HS-5 (cell line): Measurements from ENCODE around the gene UGT3A1.
"Not testable (repeated sequence)": the region's sequence is repeated elsewhere in the genome, so short reads cannot be mapped to it uniquely, and the experiment has no call there.

Source experiments
- DNase-seq: peaks from one replicate; pipeline ENCODE4 v3.0.0-alpha.2; 2012; ENCODE audit warnings: low read depth

The UGT3A1 gene

DNA sequence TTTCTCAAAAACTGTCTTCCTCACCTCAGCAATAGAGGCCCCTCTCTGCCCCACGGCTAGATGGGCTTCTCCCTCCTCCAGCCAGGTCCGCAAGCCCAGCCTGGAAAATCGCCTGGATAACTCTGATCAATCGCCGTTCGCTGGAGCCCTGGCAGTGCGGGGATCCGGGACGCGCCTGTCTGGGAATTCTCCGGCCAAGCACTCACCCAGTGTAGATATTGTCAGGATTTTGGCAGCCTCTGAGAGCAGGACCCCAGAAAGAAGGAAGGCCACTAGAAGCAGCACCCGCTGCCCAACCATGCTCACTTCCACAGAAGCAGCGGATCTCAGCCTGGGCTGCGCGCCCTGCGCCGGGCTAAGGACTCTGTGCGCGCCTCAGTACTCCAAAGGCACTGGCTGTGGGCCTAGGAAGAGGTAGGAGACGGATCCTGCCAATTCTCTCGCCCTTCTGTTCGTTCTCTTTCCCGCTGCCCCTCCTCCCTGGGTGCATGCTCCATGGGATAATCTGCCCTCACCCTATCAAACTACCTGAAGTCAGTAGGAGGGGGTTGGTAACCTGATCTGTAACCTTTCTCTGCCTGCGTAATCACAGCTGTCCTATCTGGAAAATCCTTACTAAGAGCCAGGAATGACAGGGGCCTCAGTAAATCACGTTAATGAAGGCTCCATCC, at the start of gene UGT3A1:
TSS of gene UGT3A1 (minus strand) at position 450 of the 671 bp plus-strand sequence. CDS start at position 300, 150 bp downstream.
- no peak for DNase-seq

DNA sequence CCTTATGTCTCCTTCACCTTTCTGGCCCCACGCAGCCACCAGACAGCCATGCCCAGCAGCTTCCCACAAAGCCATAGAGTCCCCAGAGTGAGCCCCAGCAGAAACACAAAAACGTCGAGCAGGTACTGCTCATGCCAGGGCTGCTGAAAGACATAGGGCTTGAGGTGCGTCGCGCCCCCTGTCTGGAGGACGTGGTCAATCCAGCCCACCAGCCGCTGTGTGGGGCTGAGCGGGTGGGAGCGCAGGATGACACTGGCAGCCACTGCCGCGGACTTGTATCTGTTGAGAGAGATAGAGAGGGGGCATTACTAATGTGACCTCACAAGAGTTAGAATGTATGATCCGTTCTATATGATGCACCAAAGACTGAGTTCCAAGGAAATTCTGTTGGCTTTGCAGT, 44.5 kb upstream of the UGT3A1 start:
- no peak for DNase-seq

DNA sequence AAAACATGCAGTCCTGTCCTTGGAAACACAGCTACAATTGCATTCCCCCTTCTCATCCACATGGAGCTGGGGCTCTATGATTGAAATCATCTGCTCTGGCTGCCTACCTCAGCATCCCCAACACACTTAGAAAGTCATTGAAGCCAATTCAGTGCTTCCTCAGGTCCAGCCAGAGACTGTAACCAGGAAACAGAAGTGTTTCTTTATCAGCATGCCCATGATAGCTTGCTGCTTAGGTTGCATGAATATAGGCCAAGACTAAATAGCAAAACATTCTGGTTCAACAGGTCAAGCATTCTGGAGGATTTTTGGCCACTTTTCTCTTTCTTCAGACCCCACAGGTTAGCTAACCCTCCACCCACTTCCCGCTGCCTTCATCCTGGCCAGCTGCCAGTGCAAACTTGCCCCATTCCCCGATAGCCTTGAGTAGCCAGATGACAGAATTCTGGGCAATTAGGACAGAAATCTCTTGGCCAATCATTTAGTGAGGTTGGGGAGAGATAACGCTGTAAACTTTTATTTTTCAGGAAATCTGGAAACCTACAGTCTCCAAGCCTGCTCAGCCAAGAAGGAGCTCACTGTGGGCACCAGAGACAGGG, 43.4 kb upstream of the UGT3A1 start:
- DNase-seq, result not testable (repeated sequence)

DNA sequence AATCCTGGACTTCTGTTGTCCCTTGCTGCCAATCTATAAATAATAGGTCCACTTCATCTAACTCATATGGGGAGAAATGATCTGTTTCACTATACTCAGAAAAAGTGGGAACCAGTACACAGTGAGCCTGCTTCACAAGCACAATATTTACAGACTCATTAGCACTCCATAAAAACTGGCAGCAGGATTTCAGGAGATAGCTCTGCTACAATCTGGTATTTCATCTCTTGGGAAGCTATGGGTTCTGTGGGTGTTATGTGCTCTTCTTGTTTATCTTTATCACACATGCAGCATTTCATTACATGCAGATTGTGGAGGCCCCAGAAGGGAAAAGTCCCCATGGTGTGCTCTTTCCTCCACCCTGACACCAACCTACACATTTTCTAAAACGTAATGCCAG, 42.3 kb upstream of the UGT3A1 start:
- no peak for DNase-seq

DNA sequence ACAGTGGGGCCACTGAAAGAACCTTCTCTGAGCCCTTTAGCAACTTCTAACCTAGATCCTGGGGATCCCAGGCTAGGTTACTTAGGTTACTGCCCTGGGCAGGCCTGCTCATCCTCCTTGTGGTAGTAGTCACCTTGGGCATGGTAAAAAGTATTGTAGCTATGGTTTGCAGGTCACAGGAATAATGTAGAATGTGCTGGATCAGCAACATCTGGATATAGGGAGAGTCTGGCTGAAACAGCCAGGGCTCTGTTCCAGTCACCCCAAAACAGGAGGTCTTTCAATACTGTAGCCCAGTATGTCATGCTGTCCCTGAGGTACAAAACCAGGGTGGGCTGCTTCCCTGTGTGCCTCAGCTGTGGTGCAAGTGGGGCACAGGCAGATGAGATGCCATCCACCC, 41.9 kb upstream of the UGT3A1 start:
- no peak for DNase-seq

- no peak for DNase-seq
Observed at GRCh38 chr5:36031223-36031622, 40.0 kb upstream of the UGT3A1 start.

GRCh38 chr5:36029914-36030313, 38.7 kb upstream of the UGT3A1 start:
- DNase-seq, result no peak

DNA sequence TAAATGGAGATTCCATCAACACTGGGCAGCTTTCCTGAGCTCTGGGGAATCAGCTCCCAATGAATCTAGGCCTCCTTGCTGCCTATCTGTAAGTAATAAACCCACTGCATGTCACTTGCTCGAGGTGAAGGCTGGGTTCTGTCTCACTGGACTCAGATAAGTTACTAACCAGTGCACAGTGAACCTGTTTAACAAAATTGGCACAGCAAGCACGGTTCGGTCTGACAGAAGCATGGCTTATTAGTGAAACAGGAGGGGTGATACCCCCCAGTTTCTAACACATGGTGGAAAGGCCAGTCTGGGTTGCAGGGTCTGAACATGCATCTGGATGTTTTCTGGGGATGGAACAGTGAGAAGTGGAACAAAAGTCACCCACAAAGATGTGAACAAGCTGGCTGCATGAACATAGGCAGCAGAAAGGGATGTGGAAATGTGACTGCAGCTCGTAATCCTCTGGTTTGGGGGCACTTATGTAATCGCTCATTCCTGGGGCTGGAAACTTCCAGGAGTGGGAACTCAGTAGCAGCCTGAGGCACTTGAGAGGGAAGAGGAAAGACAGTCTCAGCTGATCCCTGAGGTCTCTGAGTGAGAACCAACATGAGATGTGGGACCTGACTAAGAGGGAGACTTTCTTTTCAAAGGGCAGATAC, 37.8 kb upstream of the UGT3A1 start:
- no peak for DNase-seq

- DNase-seq, result no peak
Observed at GRCh38 chr5:36027711-36028110, 36.5 kb upstream of the UGT3A1 start.

- no peak for DNase-seq
Observed at GRCh38 chr5:36026706-36027465, 35.7 kb upstream of the UGT3A1 start.

- DNase-seq, result not testable (repeated sequence)
Observed at GRCh38 chr5:36022246-36022645, 31.1 kb upstream of the UGT3A1 start.

DNA sequence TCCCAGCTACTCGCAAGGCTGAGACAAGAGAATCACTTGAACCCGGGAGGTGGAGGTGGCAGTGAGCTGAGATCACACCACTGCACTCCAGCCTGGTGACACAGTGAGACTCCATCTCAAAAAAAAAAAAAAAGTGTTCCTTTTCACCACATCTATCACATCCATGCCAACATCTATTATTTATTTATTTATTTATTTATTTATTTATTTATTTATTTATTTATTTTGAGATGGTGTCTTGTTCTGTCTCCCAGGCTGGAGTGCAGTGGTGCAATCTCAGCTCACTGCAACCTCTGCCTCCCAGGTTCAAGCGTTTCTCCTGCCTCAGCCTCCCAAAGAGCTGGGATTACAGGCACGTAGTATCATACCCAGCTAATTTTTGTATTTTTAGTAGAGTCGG, 28.4 kb upstream of the UGT3A1 start:
- not testable (repeated sequence) for DNase-seq

- no peak for DNase-seq
Observed at GRCh38 chr5:36017622-36018021, 26.4 kb upstream of the UGT3A1 start.

GRCh38 chr5:36017004-36017403, 25.8 kb upstream of the UGT3A1 start:
- no peak for DNase-seq

- no peak for DNase-seq
Observed at GRCh38 chr5:36013182-36013581, 22.0 kb upstream of the UGT3A1 start.

GRCh38 chr5:36009698-36010097, 18.5 kb upstream of the UGT3A1 start:
- DNase-seq, result no peak

GRCh38 chr5:36007366-36007765, 16.2 kb upstream of the UGT3A1 start:
- no peak for DNase-seq

DNA sequence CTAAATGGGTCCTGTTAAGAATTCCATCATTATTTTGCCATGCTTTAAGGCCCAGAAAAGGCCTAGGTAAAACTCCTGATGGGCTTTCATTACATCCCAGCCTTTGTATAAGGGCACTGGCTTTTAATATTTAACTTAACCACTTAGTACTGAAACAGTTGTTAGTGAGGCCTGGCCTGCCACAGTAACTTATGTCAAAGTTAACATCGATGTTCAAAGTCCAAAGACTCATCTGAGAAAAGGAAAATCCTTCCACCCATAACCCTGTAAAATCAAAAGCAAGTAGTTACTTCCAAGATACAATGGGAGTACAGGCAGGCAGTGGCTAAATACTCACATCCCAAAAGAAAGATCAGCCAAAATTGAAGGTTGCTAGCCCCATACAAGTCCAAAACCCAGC, 15.0 kb upstream of the UGT3A1 start:
- DNase-seq, result no peak

DNA sequence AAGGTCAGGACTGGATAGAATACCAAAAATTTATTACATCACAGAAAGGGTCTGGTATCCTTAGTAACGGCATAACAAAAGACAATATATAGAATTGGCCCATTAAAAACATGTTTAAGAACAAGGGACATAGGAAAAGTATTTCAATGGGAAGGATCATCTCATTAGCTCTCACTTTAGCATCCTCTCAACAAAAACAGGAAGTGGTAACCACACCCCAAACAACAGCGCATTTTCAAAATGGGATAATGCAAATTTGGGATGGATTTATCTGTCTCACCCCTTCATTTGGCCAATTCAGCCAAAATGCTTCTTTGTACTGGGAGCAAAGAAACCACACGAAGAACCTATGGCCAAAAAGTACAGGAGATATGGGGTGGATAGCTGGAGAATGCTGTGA, 9.8 kb upstream of the UGT3A1 start:
- no peak for DNase-seq

DNA sequence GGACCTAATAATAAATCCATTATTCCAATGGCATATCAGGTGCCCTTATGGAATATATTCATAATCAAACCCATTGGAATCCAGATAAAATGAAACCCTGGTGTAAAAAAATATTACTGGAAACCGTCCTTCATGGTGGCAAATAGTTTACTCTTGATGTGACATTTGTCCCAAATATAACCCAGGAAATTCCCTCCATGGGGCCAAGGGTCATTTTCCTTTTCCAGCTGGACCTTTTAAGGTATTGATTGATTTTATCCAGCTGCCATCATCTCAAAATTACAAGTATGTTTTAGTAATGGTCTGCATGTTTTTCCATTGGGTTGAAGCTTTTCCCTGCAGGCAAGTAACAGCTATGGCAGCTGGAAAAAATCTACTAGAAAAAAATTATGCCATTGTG, 8.4 kb upstream of the UGT3A1 start:
- no peak for DNase-seq

DNA sequence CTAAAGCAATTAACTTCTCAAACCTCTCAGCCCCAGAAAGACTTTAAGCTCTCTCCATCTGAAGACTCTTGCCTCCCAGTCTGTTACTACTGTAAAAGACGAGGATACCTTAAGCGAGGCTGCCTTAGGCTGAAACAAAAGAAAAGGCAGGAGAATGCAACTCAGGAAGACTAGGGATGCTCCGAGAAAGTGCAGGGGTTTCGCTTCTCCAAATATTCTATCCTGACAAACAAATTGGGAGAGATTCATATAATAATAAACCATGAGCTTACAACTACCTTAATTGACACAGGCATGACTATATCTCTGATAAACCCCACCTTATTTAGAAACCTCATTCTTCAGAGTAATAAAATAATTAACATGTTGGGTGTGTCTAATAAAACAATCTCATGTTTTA, 4.9 kb upstream of the UGT3A1 start:
- no peak for DNase-seq

- no peak for DNase-seq
Observed at GRCh38 chr5:35990520-35990919, 670 bp downstream of the UGT3A1 start.

- DNase-seq, result no peak
Observed at GRCh38 chr5:35988529-35988928, 2.7 kb downstream of the UGT3A1 start.
